NCI-H2081 treated with DMSO at 0.1 percent for 48 hours (cell line): Measurements from ENCODE around the gene SST.

ENCODE experiments used
- DNase-seq: peaks from one replicate; lab custom pipeline; 2025; lab: John Stamatoyannopoulos, UW

SST gene

DNA sequence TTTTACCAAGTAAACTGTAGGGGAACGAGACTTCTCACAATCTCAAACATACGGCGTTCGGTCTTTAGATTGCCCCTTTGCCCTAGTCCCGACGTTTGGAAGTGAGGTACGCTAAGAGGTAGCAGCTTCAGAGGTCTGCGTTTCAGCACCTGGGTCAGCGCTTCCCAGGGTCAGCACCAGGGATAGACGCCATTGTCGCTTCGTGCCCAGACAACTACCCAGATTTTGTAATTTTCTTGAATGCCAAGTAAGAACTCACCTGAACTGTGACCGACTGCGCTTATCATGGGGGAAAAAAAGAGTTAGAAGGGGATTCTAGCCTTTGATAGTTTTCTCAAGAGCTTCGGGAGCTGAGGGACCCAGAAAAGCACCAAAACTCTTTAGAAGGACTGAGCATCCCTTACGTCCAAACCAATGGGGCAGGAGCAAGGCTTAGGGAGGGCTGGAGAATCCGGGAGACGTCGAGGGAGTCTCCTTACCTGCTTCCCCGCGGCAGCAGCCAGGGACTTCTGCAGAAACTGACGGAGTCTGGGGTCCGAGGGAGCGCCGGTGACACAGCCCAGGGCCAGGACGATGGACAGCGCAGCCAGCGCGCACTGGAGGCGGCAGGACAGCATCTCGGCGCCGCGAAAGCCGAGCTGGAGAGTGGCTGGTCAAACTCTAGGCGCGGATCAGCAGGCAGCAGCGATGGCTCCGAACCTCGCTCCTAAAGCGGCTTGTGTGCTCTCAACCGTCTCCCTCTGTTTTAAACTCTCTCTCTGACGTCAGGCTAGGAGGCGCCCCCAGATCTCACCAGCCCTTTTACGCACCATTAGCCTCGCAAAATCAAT lies at the start of gene SST:
SST (minus strand) TSS at position 720 of the 830 bp plus-strand sequence; CDS start at position 617, 103 bp downstream.
- DNase-seq = no peak

DNA sequence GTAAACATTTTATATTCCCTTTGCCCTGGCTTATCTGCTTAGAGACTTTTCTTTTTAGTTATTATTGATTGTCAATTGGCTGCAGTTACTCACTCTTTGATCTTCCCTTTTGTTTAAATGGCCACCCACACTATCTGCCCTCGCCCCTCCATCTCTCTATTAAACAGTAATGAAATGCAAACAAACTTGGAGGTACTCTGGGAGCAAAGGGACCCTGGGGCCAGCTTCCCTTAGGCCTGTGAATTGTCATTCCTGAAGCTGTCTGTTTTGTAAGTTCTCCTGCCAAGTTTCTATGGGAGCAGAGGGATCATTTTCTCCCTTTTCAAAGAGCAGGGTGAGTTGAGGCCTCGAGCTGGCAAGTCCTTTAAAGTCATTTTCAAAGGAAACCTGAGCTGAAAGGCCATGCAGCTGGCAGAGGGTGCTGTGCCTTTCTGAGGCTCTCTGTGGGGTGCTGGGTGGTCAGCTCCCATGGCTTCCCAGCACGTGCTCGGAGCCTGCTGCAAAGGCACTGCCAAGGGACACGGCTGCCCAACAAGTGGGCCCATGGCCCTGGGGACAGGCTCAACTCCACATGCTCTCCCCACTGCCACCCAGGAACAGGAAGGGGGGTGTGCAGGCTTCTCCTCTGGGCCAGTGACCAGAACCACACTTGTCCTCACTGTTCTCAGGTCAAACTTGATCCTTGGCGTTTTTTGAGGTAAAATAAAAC lies 49.6 kb upstream of the SST start:
- DNase-seq = no peak

DNA sequence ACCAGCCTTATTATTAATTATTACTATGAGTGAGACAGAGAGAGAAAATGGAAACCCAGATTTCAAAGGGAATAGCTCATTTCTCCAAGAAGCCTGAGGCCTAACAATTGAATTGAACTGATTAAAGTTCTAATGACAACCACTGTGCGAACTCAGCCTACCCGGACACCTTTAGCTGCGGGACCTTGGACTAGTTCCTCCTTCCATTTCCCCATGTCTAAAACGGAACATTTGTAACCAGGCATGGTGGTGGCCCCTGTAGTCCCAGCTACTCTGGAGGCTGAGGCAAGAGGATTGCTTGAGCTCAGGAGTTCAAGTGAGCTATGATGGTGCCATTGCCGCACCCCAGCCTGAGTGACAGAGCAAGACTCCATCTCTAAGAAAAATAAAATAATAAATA lies 48.6 kb upstream of the SST start:
- DNase-seq = no peak

DNA sequence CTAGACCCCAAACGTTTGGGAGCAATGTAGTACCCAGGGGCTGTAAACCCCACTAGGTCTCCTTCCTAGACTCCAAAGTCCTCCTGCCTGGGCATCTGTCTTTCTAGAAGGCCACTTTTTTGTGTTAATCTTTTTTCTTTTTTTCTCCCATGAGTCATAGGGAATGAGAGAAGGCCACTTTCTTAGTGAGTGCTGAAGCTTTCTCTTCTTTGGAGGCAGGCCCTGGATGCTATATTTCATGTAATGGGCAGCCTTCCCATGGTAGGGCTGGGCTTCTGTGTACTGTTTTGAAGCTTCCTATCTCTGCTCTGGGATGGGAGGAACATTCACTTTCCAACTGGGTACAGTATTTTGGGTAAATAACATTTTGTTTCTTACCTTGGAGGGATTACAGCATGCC lies 47.4 kb upstream of the SST start:
- no peak for DNase-seq

DNA sequence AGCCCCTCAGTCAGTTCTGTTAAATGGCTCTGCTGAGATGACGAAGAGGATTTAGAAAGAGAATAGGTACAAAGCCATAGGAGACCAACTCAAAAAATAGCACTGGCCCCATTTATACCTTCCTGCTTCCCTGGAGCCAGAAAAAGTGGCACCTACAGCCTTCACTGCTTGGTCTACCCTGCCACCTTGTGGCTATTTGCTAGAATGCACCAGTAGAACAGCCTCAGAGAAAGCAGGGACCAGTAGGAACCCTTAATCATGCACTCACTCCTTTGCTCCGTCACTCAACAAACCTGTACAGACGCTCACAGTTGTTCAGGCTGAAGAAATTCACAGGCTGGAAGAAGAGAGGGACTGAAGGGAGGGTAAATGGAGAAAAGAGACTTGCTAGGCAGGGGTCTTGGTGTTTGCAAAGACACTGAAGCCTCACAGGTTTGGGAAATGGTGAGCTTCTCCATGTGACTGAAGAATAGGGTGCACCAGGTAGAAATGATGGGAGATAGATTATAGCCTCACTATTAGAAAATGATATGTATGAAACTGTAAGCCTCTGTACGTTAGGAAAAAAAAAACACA lies 44.3 kb upstream of the SST start:
- peak; percentile 28 for DNase-seq

DNA sequence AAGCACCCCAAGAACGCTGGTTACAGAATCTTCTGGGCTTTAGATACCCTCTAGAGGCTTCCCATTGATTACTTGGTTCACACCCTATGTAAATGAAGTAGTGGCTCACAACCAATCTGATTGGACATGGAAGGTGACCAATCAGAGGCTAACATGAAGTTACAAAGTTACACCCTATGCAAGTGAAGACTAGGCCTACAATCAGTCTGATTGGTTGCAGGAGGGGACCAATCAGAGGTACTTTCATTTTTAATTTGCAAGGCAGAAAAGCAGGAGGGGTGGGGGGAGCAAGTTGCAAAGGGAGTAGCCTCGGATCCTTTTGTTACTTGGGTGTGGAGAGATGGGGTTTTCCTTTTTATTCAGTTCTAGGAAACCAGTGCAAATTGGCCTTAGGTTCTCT lies 43.3 kb upstream of the SST start:
- DNase-seq = no peak

DNA sequence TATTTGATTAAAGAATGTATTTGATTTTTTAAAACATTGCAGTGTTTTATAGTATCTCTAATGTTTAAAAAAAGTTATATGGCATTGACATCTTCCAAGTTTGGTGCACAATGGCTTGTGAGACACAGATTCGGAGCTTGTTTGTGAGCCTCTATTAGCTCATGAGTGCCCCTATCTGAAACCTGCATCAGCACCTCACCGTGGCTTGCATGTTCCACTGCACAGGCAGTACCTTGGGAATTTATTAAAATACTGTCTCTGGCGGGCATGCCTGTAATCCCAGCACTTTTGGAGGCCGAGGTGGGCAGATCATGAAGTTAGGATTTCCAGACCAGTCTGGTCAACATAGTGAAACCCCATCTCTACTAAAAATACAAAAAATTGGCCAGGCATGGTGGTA lies 39.0 kb upstream of the SST start:
- no peak for DNase-seq

DNA sequence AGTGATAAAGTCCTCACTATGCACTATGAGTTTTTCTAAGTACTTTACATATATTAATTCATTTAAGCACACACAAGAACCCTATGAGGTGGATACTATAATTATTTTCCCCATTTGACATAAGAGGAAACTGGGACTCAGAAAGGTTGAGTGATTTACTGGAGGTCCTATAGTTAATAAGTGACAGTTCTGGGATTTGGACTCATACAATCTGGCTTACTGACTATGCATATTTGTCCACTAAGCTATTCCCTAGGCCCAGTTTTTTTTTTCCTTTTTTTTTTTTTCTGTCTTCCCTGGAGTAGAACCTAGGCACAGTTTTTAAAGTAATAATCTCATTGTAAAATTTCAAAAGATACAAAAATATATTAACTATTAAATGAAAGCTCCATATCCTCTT lies 38.5 kb upstream of the SST start:
- DNase-seq = no peak

DNA sequence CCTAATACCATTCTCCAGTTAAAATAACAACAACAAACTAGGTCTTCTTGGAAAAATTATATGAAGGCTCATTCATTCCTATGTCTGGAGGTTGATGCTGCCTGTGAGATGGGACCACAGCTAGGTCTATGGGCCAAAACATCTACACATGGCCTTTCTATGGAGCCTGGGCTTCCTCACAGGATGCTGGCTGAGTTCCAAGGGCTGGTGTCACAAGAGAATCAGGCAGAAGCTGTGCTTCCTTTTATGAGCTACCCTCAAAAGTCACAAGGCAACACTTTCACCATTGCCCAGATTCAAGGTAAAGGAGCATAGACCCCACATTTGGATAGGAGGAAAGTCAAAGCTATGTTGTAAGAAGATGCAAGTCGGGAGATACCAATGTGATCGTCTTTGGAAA lies 36.8 kb upstream of the SST start:
- no peak for DNase-seq

DNA sequence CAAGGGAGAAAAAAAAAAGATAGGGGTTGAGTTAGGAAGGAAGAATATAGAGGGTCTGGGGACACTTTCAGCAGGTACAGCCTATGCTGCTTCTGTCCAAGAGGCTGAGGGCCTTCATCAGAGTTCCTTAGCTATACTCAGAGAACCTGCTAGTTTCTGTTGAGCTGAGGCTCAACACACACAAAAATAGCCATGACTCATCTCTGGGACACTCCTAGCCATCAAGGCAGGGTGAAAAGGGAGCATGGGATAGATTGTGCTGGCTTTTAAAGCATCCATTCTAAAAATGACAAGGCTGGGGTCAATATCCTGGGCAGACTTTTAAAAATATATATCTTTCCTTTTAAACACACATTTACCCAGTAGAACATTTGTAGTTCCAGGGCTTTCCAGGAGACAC lies 35.0 kb upstream of the SST start:
- DNase-seq = no peak

DNA sequence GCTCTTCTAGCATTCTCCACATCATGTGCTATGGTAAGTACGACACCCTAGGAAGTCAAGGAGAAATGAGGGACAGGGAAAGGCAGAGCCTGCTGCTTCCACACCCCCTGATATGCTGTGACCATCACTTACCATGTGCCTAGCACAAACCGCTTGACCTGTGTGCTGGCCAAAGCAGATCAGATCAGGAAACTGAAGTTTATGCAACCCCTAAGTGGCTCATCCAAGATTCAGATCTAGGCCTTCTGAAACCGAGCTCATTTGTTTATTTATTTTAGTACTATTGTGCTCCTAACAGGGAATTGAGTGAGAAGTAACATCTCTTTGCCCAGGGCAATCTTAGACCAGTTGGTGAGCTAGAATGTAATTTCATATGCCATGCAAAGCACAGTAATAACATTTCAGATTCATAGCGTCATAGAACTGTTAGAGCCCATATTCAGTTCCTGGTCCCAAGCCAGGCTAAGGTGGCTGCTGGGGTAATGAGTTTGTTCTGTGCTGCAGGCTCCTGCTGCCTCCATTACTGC lies 32.4 kb upstream of the SST start, which contains the start of gene RTP2:
RTP2 (minus strand) TSS at position 51 of the 527 bp plus-strand sequence. CDS start 429 bp downstream, outside the sequence.
- DNase-seq = no peak

DNA sequence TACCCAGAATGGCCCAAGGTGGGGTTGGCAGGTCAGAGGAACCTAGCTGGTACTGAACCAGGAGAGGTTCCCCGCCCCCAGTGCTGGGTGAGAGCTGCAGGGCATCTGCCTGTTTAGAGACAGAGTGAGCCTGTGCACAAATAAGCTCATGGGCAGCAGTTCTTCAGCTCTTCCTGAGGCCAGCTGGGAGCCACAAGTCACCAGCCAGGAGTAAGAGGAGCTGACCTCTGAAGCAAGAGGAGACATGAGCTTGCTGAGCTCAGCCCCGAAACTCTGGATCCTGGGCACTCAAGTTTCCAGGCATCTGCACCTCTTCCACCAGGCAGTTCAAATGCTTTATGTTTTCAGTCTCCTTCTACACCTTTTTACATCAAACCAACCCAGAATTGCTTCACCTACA lies 30.1 kb upstream of the SST start:
- DNase-seq = no peak

DNA sequence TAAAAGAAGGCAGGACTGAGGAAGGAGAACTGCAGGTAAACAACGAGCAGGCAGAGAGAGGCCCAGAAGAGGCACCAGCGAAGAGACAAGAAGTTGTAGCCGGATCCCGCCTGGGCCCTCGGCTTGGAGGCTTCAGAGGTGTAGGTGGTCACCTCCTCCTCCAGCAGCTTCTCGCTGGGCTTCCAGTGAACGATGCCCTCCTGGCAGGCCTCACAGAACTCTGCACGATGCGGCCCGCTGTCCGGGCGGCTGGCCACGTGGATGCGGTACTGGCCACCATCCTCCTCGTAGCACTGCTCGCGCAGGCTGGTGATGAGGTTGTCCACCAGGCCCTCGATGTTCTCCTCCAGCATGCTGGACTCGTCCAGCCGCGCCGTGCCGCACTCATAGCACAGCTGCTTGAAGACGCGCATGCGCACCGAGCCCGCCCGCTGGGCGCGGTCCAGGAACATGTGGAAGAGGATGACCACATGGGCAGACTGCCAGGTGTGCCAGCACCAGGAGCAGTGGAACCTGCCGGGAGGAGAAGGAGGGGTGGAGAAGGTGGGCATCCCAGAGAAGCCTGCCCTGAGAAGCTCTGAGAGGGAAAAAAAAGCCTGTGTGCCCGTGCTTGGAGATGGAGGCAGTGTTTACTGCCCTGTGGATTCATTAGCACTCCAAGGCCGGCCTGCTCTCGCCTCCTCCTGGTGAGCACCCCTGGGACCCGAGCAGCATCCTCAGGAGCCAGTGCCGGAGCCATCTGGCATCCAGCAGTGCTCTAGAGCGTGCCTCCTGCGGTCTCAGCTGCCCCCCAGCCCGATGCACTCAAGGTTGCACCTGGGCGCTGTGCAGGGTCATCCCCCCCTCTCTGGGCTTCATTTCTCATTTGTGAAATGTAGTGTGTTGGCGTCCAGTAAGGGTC lies 28.6 kb upstream of the SST start:
- no peak for DNase-seq

DNA sequence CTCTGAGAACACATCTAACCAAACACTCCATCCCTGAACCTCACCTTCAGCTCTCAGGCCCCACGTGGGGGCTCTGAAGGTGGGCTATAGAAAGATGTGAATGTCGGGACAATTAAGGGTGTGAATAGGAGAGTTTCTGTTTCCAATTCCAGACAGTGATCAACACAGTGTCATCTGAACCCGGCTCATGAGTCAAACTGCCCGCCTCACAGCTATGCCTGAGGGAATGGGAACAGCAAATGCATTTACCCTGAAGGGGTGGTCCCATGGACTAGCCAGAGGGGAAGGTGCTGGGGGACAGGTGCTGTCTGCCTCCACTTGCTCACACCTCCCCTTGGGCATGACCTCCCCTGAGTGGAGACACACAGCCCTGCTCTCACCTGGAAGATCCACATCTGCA lies 25.8 kb upstream of the SST start:
- no peak for DNase-seq

DNA sequence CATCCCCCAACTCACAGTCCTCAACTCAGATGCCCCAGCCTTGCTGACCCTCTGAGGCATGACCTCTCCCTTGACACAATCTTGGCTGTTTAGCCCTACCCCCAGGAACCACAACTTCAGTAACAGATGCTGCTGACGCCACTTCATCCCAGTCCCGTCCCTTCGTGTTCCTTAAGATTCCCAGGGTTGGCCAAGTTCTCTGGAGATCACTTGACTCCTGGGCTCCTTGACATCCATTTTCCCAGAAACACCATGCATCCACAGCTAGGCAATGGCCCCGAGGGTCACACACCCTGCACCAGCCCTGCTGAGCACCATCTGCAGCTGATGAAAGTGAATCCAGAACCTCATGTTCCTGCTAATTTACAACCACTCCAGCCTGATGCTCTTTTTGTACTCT lies 25.3 kb upstream of the SST start:
- DNase-seq = no peak

DNA sequence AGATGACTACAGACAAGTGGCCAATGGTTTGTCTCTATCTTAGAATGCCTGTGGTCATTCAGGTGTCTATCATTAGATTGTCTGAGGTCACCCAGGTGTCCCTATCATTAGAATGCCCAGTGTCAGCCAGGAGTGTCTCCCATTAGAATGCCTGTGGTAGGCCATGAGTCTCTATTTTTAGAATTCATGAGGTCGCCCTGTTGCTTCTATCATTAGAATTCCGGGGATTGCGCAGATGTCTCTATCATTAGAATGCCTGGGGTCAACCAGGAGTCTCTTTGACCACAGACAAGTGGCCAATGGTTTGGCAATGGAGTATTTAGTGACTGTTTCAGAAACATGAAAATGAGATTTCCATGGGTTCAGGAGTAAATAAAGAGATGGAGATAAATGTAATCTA lies 24.6 kb upstream of the SST start:
- no peak for DNase-seq

DNA sequence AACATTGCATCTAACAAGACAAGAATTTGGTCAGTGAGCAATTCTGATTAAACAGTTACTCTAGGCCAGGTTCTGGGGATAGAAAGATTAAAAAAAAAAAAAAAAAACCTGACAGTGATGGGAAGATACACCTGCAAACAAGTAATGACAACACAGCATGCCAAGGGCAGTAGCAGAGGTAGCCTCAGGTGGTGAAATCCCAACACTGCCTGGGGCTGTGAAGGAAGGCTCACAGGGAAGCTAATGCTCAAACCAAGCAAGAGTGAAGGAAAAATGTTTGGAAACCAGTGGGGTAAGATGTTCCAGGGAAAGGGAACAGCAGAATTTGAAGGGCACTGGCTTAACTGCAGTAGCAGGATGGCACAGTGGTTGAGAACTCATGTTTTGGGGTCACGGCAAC lies 23.2 kb upstream of the SST start:
- no peak for DNase-seq

DNA sequence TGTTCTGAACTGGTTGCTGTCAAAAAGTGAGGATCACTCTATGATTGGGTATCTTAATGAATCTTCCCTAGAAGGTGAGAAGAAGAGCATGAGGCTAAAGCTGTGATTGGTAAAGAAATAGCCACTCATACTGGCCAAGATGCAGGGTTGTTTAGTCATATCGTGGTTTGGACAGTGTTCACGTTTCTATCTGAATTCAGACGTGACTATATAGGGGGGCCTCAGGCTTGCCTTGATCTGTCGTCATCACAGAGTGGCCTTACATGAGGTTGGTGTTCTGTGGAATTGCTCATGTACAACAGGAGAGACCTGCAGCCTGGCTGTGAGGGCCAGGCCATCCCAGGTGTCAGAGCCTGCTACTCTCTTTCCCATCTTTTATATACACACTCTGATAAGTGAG lies 19.8 kb upstream of the SST start:
- no peak for DNase-seq

DNA sequence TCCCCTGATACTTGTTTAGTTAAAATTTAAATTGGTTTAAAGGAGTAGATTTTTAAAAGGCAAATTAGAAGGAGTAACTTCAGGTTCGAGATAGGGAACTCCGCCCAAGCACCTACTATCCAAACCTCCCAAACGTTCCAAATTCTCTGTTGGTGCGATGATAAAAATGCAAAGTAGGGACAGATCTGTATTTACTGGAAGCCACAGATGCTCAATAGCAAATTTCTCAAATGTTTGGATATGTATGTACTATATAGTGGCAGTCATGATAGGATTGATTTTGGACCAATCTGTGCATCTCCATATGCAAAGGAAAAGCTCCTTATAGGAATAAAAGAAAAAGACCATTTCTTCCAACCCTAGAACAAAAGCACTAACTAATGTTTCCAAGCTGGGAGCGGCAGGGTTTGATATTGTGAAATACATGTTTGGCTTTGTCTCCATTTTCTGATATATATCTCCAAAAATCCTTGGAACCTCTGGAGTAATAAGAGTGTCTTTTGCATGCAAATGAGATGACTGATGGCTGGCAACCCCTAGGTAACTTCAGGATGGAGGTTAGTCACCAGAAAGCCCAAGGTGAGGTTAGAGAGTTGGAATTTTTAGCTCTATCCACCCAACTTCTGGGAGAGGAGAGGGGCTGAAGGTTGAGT lies 16.6 kb upstream of the SST start:
- DNase-seq = no peak

DNA sequence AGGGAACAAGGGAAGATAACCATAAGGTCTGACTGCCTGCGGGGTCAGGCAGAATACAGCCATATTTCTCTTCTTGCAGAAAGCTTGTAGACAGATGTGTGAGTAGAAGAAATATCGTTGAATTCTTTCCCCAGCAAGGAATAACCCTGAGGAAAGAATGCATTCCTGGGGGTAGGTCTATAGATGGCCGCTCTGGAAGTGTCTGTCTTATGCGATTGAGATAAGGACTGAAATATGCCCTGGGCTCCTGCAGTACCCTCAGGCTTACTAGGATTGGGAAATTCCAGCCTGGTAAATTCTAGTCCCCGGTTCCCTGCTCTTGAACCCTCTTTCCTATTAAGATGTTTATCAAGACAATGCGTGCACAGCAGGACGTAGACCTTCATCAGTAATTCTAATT lies 15.8 kb upstream of the SST start:
- DNase-seq = no peak

DNA sequence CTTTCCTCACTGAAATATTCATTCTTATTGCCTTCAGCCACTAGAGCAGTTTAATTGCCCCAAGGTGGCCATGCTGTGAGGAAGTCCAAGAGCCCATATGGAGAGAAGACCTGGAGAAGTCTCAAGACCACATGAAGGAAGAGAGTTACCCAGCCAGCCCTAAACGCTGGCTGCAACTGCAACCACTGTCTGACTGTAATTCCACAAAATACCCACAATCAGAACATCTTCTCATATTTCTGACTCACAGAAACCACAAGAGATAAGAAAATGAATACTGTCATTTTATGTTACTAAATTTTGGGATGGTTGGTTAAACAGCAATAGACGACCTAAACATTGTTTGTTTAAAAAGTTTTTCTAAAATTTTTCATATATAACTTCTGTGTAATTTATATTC lies 14.7 kb upstream of the SST start:
- DNase-seq = no peak
